ENCODE data around the gene WDR89.

DNA sequence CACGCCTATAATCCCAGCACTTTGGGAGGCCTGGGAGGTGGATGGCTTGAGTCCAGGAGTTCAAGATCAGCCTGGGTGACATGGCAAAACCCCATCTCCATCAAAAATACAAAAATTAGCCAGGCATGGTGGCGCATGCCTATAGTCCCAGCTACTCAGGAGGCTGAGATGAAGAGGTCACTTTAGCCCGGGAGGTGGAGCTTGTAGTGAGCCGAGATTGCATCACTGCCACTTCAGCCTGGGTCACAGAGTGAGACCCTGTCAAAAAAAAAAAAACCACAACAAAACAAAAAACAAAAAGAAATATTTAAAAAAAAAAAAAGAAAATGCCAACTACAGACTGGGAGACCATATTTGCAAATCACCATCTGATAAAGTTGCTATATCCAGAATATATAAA, 17.5 kb downstream of the WDR89 start:
- TF ChIP-seq, protein P1, sequence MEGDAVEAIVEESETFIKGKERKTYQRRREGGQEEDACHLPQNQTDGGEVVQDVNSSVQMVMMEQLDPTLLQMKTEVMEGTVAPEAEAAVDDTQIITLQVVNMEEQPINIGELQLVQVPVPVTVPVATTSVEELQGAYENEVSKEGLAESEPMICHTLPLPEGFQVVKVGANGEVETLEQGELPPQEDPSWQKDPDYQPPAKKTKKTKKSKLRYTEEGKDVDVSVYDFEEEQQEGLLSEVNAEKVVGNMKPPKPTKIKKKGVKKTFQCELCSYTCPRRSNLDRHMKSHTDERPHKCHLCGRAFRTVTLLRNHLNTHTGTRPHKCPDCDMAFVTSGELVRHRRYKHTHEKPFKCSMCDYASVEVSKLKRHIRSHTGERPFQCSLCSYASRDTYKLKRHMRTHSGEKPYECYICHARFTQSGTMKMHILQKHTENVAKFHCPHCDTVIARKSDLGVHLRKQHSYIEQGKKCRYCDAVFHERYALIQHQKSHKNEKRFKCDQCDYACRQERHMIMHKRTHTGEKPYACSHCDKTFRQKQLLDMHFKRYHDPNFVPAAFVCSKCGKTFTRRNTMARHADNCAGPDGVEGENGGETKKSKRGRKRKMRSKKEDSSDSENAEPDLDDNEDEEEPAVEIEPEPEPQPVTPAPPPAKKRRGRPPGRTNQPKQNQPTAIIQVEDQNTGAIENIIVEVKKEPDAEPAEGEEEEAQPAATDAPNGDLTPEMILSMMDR (IDR thresholded peaks at IDR 0.05), result no peak
- TF ChIP-seq POLR2A (IDR thresholded peaks at IDR 0.05), result no peak

All from ovary (tissue), 3 donors.